Transverse colon (tissue), 3 donors: Measurements from ENCODE around the gene ZBTB7B.

Experiments used
- EP300 ChIP-seq: sonication (generic); formaldehyde crosslinking; IDR thresholded peaks from one replicate; pipeline ENCODE4 v1.6.1; 2017; ENCODE audit warnings: antibody characterized with exemption, low read depth
- TF ChIP-seq, protein P1 (sequence below), 5 experiments: fragments of 200-600 bp in 3 of 5; fragments of 450-650 bp in 2 of 5; sonication (generic) in 3 of 5; IDR thresholded peaks; 1 replicate in 2 of 5; 2 replicates in 3 of 5; pipeline ENCODE4 v1.5.1; 2016 to 2017; ENCODE audit warnings: antibody characterized with exemption in 5 of 5, inconsistent platforms in 3 of 5, mild to moderate bottlenecking in 2 of 5, moderate library complexity in 1 of 5

- TF ChIP-seq, protein P1, sequence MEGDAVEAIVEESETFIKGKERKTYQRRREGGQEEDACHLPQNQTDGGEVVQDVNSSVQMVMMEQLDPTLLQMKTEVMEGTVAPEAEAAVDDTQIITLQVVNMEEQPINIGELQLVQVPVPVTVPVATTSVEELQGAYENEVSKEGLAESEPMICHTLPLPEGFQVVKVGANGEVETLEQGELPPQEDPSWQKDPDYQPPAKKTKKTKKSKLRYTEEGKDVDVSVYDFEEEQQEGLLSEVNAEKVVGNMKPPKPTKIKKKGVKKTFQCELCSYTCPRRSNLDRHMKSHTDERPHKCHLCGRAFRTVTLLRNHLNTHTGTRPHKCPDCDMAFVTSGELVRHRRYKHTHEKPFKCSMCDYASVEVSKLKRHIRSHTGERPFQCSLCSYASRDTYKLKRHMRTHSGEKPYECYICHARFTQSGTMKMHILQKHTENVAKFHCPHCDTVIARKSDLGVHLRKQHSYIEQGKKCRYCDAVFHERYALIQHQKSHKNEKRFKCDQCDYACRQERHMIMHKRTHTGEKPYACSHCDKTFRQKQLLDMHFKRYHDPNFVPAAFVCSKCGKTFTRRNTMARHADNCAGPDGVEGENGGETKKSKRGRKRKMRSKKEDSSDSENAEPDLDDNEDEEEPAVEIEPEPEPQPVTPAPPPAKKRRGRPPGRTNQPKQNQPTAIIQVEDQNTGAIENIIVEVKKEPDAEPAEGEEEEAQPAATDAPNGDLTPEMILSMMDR (IDR thresholded peaks at IDR 0.05): no peak
- no peak for TF ChIP-seq EP300
These were observed 9.5 kb downstream of the ZBTB7B start for GRCh38 chr1:155012026-155012546.
